Upper lobe of left lung (tissue), 6 donors: ENCODE measurements around the gene STK36. TPM values are rescaled to one million over a fixed set of nuclear protein-coding genes. Genes with fewer than 3 reads are reported as not detected.
A peak's percentile ranks its signal among the peaks of the same experiment; 100 is the strongest.

Source experiments
- ATAC-seq, 2 donors: fragments of 200-7000 bp; cut with Tn5 transposase; one replicate each; pipeline ENCODE4 v1.9.1; 2022; ENCODE audit warnings: mild to moderate bottlenecking in 2 of 2, moderate library complexity in 2 of 2; ENCODE audit not compliant: low FRiP score in 2 of 2
- DNase-seq, 2 donors: peaks; one replicate each; pipeline ENCODE4 v3.0.0-alpha.2; 2019 to 2020
- H3K27ac ChIP-seq, 4 donors: fragments of 200-600 bp; sonication (generic); one replicate each; pipeline ENCODE4 v1.5.1; 2016 to 2019
- H3K27me3 ChIP-seq, 4 donors: fragments of 200-600 bp; sonication (generic); one replicate each; pipeline ENCODE4 v1.5.1; 2017 to 2019
- H3K36me3 ChIP-seq, 4 donors: fragments of 200-600 bp; sonication (generic); one replicate each; pipeline ENCODE4 v1.5.1; 2016 to 2019
- H3K4me1 ChIP-seq, 4 donors: fragments of 200-600 bp; sonication (generic); one replicate each; pipeline ENCODE4 v1.5.1; 2018 to 2019
- H3K4me3 ChIP-seq, 4 donors: fragments of 200-600 bp; sonication (generic); one replicate each; pipeline ENCODE4 v1.5.1; 2017 to 2019; ENCODE audit warnings: mild to moderate bottlenecking in 2 of 4, moderate library complexity in 1 of 4
- H3K9me3 ChIP-seq, 4 donors: fragments of 200-600 bp; sonication (generic); one replicate each; pipeline ENCODE4 v1.5.1; 2018 to 2019
- EP300 ChIP-seq, 4 donors: sonication (generic); formaldehyde crosslinking; IDR thresholded peaks; one replicate each; pipeline ENCODE4 v1.5.1; 2017; ENCODE audit warnings: antibody characterized with exemption in 4 of 4, control low read depth in 2 of 4
- POLR2A ChIP-seq, 4 donors: fragments of 450-650 bp; IDR thresholded peaks; one replicate each; pipeline ENCODE4 v1.5.1; 2016 to 2017; ENCODE audit warnings: antibody characterized with exemption in 4 of 4, mild to moderate bottlenecking in 2 of 4
- POLR2AphosphoS5 ChIP-seq, 2 donors: sonication (generic); formaldehyde crosslinking; IDR thresholded peaks; one replicate each; pipeline ENCODE4 v1.5.1; 2017; ENCODE audit warnings: antibody characterized with exemption in 2 of 2
- WGBS, 2 donors: methylation state at CpG; one replicate each; pipeline ENCODE4 v1.1.5; 2017 to 2018; 5-methylcytosine and 5-hydroxymethylcytosine counted together
- total RNA-seq, 6 donors: library from RNA; depleted of rRNA in 4 of 6; stranded (reverse); fragments of >200 nt in 4 of 6; gene quantifications; one replicate each; pipeline versions ENCODE4 v1.1.0 to v1.2.1, GENCODE V29; 2016 to 2021
- TF ChIP-seq, protein P1 (sequence below), 6 experiments: fragments of 450-650 bp in 4 of 6; fragments of 200-600 bp in 2 of 6; sonication (generic) in 2 of 6; IDR thresholded peaks; one replicate each; pipeline ENCODE4 v1.5.1; 2016 to 2019; ENCODE audit warnings: antibody characterized with exemption in 6 of 6
- donor health status: DM: no; HTN: no; CAD: no; lungs with moderate emphysema.
- donor health status: DM: no; HTN: yes; CAD: no; lungs with severe emphysema.

The STK36 gene
- total RNA-seq, 6 donors from 2014 or later: 21.3 to 153 (median 36.8) TPM

DNA sequence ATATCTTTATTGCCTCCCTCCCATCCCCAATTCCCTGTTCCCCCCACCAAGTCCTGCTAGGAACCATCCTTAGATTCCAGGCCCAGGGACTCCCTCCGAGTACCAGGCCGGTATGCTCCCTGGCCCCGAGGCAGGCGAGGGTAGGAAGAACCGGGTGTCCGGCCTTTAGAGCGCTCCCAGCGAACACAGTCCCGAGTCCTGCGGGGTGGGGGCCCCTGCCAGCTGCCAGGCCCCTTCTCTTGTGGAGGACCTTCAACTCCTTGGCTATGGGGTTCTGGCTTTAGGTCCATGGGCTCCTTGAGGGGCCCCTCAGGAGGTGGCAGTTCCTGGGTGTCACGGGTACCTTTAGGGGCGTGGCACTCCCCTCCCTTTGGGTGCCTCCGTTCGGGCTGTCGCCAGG, 8.0 kb upstream of the STK36 start:
- no peak overlapping the region for H3K27ac ChIP-seq
- TF ChIP-seq POLR2AphosphoS5 (IDR thresholded peaks at IDR 0.05) (no peak), EP300 (IDR thresholded peaks at IDR 0.05) (no peak), POLR2A (IDR thresholded peaks at IDR 0.05) (no peak)
- TF ChIP-seq, protein P1, sequence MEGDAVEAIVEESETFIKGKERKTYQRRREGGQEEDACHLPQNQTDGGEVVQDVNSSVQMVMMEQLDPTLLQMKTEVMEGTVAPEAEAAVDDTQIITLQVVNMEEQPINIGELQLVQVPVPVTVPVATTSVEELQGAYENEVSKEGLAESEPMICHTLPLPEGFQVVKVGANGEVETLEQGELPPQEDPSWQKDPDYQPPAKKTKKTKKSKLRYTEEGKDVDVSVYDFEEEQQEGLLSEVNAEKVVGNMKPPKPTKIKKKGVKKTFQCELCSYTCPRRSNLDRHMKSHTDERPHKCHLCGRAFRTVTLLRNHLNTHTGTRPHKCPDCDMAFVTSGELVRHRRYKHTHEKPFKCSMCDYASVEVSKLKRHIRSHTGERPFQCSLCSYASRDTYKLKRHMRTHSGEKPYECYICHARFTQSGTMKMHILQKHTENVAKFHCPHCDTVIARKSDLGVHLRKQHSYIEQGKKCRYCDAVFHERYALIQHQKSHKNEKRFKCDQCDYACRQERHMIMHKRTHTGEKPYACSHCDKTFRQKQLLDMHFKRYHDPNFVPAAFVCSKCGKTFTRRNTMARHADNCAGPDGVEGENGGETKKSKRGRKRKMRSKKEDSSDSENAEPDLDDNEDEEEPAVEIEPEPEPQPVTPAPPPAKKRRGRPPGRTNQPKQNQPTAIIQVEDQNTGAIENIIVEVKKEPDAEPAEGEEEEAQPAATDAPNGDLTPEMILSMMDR (IDR thresholded peaks at IDR 0.05): no peak
- ATAC-seq (no peak), DNase-seq (peak in 1 of 2 donors; percentile 56)
- 96 to 97% methylated on average over 11 to 15 of the region's 15 CpGs for WGBS, 2 donors
- H3K9me3 ChIP-seq: no peaks in the 10 kb centered on the region
- H3K27me3 ChIP-seq: no peaks in the 10 kb centered on the region
- peaks cover 6 to 10% (median 8%) of the 10 kb centered on the region in 4 donors for H3K4me1 ChIP-seq
- H3K36me3 ChIP-seq: peaks cover 41 to 74% (median 65%) of the 10 kb centered on the region in 4 donors
- no peak overlapping the region for H3K4me3 ChIP-seq

DNA sequence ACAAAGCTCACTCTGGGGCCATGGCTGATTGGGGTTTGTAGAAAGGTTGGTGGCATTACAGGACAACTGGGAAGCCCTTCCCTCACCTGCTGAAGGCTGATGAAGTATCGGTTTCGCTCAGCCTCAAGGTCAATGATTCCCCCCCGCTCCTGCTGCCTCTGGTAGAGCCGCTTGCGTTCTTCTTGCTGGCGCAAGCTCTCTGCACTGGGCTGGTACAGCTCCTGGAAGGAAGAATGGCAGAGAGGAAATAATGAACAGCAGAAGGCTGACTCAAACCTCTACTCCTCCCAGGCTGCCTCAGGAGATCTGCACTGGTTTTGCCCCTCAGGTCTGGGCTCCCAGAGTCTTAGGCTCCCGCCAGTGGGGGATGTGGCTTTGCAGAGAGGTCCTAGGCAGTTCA, 7.2 kb upstream of the STK36 start:
- WGBS, 2 donors: 98 to 100% methylated on average over 6 to 7 of the region's 7 CpGs
- Histone ChIP-seq H3K4me3 (no peak overlapping the region), H3K36me3 (peaks cover 41 to 76% (median 65%) of the 10 kb centered on the region in 4 donors), H3K27me3 (no peaks in the 10 kb centered on the region), H3K4me1 (peaks cover 6 to 10% (median 7%) of the 10 kb centered on the region in 4 donors), H3K27ac (no peak overlapping the region), H3K9me3 (no peaks in the 10 kb centered on the region)
- TF ChIP-seq, protein P1 (IDR thresholded peaks at IDR 0.05): no peak
- TF ChIP-seq POLR2AphosphoS5 (IDR thresholded peaks at IDR 0.05): no peak
- no peak for TF ChIP-seq EP300 (IDR thresholded peaks at IDR 0.05)
- no peak for TF ChIP-seq POLR2A (IDR thresholded peaks at IDR 0.05)
- DNase-seq: no peak
- ATAC-seq: no peak

DNA sequence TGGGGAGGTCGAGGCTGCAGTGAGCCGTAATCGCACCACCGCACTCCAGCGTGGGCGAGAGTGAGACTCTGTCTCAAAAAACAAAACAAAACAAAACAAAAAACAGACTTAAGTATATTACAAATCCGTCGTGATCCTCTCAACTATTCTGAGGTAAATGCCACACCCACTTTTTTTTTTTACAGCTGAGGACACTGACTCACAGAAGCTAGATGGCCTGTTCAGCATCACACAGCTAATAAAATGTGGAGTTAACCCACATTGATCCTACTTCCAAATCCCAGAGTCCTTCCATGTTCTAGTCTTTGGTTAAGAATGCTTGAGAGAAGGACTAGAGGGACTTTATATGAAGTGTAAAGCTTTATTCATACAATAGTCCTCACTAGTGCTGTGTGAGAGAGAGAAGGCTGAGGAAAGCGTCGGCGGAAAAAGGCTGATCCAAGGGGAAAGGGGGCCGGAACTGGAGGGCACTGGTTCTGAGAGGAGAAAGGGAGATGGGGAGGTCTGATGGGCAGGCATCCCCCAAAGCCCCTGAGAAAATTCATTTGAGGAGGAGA, 711 bp upstream of the STK36 start:
- no peaks in the 10 kb centered on the region for H3K9me3 ChIP-seq
- H3K27ac ChIP-seq: peak overlapping the region; percentile 64 to 81 (median 74)
- H3K4me1 ChIP-seq: peaks cover 13 to 19% (median 16%) of the 10 kb centered on the region in 4 donors
- DNase-seq (no peak), ATAC-seq (no peak)
- no peaks in the 10 kb centered on the region for H3K27me3 ChIP-seq
- H3K4me3 ChIP-seq: peak overlapping the region; percentile 65 to 87 (median 84)
- TF ChIP-seq POLR2A (IDR thresholded peaks at IDR 0.05): no peak
- WGBS, 2 donors: 44 to 50% methylated on average over 12 of the region's 12 CpGs
- H3K36me3 ChIP-seq: peaks cover 11 to 40% (median 19%) of the 10 kb centered on the region in 4 donors

DNA sequence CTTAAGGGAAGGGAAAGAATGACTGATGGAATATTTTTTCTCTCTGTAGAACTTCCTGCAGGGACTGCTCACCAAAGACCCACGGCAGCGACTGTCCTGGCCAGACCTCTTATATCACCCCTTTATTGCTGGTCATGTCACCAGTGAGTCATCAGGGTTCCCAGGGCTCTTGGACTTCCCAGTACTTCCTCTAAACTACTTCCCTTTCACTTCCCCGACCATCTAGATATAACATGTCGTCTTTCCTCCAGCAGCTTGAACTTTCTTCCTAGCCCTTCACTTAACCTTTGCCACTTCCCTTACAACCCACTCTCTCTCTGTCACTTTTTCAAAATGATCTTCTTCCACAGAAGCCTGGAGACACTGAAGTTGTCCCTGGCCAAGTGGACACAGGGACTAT, 7.2 kb downstream of the STK36 start:
- Histone ChIP-seq H3K27me3 (no peaks in the 10 kb centered on the region), H3K4me1 (no peaks in the 10 kb centered on the region), H3K9me3 (no peaks in the 10 kb centered on the region), H3K36me3 (peaks cover 0 to 41% (median 9%) of the 10 kb centered on the region in 4 donors), H3K27ac (no peak overlapping the region), H3K4me3 (no peak overlapping the region)
- DNase-seq (peak in 1 of 2 donors; percentile 57), ATAC-seq (peak; percentile 56 to 83)
- TF ChIP-seq EP300 (IDR thresholded peaks at IDR 0.05) (no peak), POLR2AphosphoS5 (IDR thresholded peaks at IDR 0.05) (no peak), POLR2A (IDR thresholded peaks at IDR 0.05) (no peak)
- TF ChIP-seq, protein P1 (IDR thresholded peaks at IDR 0.05): no peak
- 61 to 63% methylated on average over 4 of the region's 4 CpGs for WGBS, 2 donors

DNA sequence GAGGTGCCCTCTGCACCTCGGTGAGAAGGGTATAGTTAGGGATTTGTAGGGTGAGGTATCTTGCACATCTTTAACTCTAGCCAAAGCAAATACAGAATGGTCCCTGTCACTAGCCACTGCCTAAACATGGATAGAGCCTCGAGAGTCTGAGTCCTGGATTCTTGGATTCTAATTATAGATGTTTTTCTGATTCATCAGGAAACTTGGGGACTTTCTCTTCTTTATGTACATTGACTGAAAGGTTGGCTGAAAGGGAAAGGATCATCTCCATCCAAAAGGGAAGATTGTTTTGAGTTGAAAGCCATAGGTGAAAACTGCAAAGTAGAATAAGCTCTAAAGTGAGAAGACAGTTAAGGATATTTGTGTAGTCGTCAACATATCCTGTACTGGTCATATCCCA, 8.2 kb downstream of the STK36 start:
- no peaks in the 10 kb centered on the region for H3K27me3 ChIP-seq
- DNase-seq (no peak), ATAC-seq (no peak)
- no peak for TF ChIP-seq EP300 (IDR thresholded peaks at IDR 0.05)
- no peak for TF ChIP-seq POLR2AphosphoS5 (IDR thresholded peaks at IDR 0.05)
- TF ChIP-seq, protein P1 (IDR thresholded peaks at IDR 0.05): no peak
- TF ChIP-seq POLR2A (IDR thresholded peaks at IDR 0.05): no peak
- H3K9me3 ChIP-seq: no peaks in the 10 kb centered on the region
- no peak overlapping the region for H3K4me3 ChIP-seq
- WGBS, 2 donors: 81 to 83% methylated on average over 3 of the region's 3 CpGs
- H3K27ac ChIP-seq: no peak overlapping the region
- H3K4me1 ChIP-seq: no peaks in the 10 kb centered on the region
- H3K36me3 ChIP-seq: peaks cover 0 to 44% (median 10%) of the 10 kb centered on the region in 4 donors
